ENCODE data around the gene DPY19L1. TPM values are rescaled to one million over a fixed set of nuclear protein-coding genes. Genes with fewer than 3 reads are reported as not detected.

Gene DPY19L1
- total RNA-seq, 4 donors from 2014 or later, result 11.7 to 22.9 (median 17.9) TPM

DNA sequence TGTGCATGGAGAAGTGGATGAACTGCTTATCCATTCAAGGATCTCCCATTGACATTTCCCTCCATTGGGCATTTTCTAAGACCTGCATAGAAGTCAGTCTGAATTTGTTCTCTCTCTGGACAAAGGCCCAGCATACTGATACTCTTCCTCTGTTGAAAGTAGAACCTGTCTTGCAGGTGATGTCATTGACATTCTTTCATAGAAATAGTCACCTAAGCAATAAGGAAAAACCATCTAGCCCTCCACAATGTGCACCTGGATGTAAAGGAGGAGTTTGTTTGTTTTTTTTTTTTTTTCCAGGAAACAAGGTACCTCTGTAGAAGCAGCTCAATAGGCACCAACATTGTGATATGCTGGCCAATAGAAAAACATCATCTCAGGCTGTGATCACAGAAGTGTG lies 150.4 kb downstream of the DPY19L1 start:
- TF ChIP-seq, protein P1, sequence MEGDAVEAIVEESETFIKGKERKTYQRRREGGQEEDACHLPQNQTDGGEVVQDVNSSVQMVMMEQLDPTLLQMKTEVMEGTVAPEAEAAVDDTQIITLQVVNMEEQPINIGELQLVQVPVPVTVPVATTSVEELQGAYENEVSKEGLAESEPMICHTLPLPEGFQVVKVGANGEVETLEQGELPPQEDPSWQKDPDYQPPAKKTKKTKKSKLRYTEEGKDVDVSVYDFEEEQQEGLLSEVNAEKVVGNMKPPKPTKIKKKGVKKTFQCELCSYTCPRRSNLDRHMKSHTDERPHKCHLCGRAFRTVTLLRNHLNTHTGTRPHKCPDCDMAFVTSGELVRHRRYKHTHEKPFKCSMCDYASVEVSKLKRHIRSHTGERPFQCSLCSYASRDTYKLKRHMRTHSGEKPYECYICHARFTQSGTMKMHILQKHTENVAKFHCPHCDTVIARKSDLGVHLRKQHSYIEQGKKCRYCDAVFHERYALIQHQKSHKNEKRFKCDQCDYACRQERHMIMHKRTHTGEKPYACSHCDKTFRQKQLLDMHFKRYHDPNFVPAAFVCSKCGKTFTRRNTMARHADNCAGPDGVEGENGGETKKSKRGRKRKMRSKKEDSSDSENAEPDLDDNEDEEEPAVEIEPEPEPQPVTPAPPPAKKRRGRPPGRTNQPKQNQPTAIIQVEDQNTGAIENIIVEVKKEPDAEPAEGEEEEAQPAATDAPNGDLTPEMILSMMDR (IDR thresholded peaks at IDR 0.05; ENCODE audit: low read depth), result no peak

DNA sequence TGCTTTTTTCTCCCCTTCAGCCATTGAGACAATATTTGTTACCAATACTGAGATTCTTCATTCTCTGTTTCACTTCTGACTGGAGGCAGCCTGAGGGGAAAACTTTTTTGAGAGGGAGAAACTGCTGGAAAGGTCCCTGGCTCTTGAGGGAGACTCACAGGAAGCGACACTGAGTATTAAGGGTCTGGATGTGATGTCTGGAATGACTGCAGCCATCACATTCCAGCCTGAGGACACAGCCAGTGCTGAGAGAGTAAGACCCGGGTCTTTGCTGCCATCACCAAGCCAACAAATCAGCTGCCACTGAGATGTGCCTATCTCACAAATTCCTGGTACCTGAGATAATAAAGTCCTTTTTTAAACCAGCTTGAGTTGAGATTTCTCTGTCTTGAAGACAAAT lies 157.4 kb downstream of the DPY19L1 start:
- TF ChIP-seq, protein P1 (IDR thresholded peaks at IDR 0.05; ENCODE audit: low read depth), result no peak

Small RNA genes within 50 kb of the gene (small RNA-seq; reads per million reads assigned to genes)
- gene MIR548N (not detected), gene RF00322 (not detected)

Other genes with a start within 250 kb of the DPY19L1 start
- gene TBX20, start 216.6 kb upstream of the DPY19L1 start, total RNA-seq, result not detected